GM18520 (cell line): Measurements from ENCODE around the gene SDK1.
A peak's percentile ranks its signal among the peaks of the same experiment; 100 is the strongest.

ENCODE experiments used
- ATAC-seq: cut with Tn5 transposase; IDR thresholded peaks from one replicate; pipeline ENCODE4 v1.9.1; 2021; ENCODE audit not compliant: unreplicated experiment

The SDK1 gene, protein sequence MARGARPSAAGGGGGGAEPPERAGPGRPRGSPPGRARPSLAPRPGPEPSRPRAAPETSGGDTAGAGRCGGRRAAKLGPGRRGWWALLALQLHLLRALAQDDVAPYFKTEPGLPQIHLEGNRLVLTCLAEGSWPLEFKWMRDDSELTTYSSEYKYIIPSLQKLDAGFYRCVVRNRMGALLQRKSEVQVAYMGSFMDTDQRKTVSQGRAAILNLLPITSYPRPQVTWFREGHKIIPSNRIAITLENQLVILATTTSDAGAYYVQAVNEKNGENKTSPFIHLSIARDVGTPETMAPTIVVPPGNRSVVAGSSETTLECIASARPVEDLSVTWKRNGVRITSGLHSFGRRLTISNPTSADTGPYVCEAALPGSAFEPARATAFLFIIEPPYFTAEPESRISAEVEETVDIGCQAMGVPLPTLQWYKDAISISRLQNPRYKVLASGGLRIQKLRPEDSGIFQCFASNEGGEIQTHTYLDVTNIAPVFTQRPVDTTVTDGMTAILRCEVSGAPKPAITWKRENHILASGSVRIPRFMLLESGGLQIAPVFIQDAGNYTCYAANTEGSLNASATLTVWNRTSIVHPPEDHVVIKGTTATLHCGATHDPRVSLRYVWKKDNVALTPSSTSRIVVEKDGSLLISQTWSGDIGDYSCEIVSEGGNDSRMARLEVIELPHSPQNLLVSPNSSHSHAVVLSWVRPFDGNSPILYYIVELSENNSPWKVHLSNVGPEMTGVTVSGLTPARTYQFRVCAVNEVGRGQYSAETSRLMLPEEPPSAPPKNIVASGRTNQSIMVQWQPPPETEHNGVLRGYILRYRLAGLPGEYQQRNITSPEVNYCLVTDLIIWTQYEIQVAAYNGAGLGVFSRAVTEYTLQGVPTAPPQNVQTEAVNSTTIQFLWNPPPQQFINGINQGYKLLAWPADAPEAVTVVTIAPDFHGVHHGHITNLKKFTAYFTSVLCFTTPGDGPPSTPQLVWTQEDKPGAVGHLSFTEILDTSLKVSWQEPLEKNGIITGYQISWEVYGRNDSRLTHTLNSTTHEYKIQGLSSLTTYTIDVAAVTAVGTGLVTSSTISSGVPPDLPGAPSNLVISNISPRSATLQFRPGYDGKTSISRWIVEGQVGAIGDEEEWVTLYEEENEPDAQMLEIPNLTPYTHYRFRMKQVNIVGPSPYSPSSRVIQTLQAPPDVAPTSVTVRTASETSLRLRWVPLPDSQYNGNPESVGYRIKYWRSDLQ (N-terminal part only)

DNA sequence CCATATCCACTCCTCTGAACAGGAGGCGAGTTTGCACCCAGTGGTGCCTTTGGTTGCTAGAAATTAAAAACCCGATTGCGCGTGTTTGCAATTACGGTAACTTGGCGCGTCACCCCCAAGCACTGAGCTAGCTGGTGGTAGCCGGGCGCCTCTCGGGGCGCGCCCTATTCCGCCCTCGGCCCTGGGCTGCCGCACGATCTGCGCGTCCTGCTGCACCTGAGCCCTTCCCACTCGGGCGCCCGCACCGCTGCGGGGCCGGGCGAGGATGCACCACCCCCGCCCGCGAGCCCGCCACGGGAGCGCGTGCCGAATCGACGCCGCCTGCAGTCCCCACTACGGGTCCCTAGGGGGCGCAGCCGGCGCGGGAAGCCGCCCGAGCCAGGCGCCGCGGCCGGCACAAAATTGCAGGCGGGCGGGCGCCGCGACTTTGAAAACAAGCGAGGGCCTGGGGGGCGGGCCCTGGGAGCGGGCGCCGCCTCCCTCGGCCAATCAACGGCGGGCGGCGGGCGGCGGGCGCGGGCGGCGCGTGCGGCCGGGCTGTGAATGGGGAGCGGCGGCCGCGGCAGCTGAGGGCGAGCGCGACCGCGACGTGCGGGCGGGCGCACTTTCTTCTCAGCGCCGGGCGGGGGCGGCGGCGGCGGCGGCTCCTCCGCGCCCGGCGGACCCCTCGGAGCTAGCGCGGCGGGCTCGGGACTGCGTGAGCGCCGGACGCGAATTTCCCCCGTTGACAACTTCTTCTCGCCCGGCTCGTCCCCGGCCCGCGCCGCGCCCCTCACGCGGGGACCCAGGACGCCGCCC is at the start of gene SDK1:
Gene SDK1, plus strand, starts transcription at position 602 of the 798 bp plus-strand sequence. CDS start 335 bp downstream, outside the sequence.
- peak; percentile 87 for ATAC-seq

DNA sequence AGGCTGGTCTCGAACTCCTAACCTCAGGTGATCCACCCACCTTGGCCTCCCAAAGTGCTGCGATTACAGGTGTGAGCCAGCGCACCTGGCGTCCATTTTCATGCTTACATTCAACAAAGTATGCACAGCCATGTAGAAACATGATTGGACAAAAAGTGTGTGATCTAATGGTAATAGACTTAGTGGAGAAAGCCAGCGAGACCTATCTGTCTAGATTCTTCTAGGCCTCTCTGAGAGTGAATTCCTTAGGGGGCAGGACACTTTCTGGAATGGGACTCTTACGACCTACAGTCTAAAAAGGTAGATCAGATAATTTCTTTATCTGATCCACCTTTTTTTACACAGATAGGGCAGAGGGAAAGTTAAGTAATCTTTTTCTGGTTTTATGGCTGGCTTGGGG is 46.3 kb upstream of the SDK1 start:
- ATAC-seq, result no peak

DNA sequence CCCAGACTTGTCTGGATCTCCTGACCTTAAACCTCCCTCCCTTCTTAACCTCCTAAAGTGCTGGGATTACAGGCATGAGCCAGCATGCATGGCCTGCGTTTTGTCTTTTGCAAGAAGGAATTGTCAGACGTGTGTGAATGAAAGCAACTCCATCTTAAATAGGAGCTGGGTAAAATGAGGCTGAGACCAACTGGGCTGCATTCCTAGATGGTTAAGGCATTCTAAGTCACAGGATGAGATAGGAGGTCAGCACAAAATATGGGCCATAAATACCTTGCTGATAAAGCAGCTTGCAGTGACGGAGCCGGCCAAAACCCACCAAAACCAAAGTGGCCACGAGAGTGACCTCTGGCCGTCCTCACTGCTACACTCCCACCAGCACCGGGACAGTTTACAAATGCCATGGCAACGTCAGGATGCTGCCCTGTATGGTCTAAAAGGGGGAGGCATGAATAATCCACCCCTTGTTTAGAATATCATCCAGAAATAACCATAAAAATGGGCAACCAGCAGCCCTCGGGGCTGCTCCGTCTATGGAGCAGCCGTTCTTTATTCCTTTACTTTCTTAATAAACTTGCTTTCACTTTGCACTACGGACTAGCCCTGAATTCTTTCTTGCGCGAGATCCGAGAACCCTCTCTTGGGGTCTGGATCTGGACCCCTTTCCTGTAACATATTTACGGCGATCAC is 41.2 kb upstream of the SDK1 start:
- no peak for ATAC-seq

DNA sequence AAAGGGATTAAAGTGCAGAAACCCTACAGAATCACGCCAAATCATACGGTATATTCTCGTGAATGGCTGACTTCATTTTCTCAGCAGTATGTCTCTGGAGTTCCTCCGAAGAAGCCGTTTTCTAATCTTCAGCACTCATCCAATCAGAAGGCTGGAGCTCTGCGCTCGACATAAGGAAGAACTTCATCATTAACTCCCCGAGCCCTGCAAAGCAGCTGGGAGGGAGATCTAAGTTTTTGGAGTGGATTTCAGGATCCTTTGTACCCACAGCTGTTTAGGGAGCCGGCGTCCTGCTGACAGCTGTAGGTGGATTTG is 40.7 kb upstream of the SDK1 start:
- ATAC-seq, result no peak

DNA sequence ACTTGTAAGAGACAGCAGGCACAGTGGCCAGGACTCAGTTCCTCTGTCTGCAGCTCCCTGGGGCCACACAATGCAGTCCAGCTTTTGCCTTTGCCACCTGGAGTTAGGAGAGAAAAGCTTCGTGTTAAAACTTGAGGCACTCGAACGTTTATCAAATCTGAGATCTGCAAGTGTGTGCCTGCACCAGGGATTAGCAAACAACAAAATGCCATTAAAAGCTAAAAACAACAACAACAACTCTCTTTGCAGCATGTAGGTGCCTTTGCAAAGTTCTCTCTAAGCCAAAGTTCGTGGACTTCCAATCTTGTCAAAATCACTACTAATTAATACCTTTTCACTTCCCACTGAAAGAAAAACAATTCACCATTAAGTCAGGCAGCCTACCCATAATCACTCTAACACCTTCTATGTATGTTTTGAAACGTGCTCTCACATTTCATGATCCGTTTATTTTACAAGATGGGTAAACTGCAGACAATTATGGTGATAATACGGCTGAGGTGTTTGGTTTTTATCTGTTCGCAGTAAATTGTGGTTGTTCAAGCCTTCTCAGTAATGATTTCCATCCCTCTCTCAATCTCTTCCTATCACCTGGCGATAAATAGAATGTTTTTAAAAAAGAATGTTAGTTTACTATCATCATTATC is 36.2 kb upstream of the SDK1 start:
- no peak for ATAC-seq

DNA sequence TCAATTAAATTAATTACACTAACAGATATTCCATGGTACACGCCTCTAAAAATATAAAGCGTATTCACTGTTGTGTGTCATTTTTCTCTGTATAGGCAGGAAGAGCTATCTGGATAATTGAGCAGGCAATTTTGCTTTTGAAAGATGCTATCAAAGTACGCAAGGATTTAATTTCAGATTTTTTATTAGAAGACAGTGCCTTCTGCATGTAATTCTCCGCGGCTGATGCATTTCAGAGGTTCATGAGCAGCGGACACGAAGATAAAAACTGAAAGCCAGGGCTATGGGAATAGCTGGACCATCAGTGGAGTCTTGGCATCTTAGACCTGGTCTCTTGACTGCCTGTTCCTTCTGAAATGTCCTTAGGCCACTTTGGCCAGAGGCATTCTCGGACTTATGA is 35.7 kb upstream of the SDK1 start:
- no peak for ATAC-seq

DNA sequence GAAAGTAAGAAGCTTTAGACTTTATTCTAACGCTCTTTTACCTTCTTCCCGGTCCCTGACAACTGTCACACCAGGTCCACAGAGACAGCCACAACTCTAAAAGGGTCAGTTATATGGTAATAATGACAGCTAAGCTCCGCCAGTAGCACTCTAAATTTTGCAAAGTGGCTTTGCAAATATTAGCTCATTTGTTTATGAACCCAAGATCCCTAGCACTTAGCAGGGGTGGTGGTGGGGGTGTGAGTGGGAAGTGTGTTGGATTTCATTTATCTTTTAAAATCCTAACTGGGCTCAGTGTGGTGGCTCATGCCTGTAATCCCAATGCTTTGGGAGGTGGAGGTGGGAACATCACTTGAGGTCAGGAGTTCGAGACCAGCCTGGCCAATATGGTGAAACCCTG is 34.8 kb upstream of the SDK1 start:
- ATAC-seq, result no peak

DNA sequence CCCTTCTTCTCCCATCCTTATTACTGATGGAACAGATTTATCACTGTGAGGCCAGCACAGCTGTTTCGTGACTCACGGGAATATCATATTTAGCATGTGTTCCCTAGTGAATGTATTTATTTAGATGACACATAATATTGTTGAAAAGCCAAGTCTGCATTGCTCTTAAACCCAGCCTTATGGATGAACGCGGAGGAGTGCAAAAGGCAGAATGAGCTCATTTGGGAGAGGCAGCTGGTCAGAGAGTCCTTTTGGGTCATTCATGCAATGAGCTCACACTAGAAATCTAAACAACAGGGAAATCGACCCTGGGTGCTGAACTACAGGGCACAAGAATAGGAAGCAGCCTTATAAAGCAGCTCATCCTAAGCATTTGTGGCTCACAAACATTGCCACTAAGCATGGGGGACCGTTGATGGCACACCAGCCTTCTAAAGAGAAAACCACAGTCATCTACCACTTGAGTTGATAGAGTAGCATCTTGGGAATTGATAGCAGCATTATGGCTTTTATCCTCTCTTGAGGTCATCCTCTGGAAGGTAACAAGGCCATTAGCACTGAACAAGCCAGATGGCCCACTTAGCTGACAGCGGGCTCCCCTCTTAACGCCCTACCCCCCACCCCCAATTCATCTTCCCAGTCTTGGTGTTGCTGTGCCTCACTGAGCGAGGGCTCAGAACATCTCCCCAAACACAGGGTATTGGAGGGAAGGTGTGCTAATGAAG is 32.9 kb upstream of the SDK1 start:
- no peak for ATAC-seq

DNA sequence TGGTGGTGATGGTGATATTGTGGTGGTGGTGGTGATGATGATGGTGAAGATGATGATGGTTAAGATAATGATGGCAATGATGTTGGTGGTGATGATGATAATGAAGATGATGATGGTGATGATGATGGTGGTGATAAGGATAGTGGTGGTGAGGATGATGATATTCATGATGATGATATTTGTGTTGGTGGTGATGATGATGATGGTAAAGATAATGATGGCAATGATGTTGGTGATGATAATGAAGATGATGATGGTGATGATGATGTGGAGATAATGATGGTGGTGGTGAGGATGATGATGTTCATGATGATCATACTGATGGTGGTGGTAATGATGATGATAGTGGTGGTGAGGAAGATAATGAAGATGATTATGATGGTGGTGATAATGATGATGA is 30.7 kb upstream of the SDK1 start:
- no peak for ATAC-seq

DNA sequence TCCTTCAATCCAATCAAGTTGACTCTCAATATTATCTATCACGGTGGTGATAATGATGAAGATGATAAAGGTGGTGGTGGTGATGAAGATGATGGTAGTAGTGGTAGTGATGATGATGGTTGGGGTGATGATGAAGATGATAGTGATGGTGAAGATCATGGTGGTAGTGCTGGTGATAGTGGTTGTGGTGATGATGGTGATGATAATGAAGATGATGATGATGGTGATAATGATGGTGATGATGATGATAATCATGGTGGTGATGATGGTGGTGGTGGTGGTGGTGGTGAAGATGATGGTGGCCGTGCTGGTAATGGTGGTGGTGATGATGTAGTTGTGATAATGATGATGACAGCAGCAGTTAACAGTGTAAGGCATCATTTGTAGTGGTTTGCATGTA is 29.8 kb upstream of the SDK1 start:
- no peak for ATAC-seq

DNA sequence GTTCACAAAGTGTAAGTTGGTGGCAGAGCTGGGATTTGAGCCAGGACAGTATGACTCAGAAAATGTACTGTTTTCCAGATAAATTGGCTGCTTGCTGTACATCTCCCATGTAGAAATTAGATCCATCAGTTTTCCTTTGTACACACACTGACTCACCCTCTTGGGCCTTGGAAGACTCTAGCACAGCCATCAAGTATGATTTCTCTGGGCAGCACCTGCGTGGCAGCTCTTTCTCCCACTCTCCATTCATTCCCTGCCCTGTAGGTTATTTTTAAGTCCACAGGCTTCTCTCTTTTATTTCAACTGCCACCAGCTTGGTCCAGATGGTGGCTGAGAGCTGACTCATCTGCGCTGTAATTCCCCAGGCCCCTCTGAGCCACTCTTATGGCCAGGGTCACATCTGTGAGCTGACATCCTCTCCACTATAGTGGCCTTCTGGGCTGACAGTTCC is 28.3 kb upstream of the SDK1 start:
- ATAC-seq, result no peak

DNA sequence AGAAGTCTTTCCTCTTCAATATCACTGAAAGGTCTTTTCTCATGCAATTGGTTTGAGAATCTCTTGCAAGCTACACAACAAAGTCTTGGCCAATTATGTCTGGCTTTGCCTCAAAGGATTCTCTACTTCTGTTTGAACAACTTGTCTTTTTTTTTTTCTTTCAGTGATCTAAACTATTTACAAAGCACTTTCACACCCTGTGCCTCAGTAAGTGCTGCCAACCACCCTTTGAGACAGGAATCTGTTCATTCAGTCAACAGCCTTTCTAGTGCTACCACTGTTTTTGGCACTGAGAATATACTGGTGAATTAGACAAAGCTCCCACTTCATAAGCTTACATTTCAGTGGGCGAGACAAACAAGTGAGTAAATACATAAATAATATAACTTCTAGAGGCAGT is 26.9 kb upstream of the SDK1 start:
- no peak for ATAC-seq

DNA sequence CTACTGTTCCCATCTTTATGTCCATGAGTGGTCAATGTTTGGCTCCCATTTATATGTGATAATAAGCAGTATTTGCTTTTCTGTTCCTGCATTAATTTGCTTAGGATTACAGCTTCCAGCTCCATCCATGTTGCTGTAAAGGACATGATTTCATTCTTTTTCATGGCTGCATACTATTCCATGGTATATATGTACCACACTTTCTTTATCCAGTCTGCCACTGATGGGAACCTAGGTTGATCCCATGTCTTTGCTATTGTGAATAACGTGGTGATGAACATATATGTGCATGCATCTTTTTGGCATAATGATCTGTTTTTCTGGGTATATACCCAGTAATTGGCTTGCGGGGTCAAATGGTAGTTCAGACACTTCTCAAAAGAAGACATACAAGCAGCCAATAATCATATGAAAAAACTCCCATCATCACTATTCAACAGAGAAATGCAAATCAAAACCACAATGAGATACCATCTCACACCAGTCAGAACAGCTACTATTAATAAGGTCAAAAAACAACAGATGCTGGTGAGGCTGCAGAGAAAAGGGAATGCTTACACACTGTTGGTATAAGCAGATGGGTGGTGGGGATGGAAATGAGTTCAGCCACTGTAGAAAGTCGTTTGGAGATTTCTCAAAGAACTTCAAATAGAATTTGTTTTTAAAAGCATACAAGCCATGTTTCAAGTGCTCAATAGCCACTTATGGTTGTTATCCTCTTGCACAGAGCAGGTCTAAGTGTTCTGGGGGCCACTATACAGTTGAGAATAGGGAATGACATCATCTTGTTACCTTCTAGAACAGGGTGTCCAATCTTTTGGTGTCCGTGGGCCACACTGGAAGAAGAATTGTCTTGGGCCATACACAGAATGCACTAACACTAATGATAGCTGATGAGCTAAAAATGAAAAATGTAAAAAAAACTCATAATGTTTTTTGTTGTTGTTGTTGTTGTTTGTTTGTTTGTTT is 23.2 kb upstream of the SDK1 start:
- no peak for ATAC-seq

DNA sequence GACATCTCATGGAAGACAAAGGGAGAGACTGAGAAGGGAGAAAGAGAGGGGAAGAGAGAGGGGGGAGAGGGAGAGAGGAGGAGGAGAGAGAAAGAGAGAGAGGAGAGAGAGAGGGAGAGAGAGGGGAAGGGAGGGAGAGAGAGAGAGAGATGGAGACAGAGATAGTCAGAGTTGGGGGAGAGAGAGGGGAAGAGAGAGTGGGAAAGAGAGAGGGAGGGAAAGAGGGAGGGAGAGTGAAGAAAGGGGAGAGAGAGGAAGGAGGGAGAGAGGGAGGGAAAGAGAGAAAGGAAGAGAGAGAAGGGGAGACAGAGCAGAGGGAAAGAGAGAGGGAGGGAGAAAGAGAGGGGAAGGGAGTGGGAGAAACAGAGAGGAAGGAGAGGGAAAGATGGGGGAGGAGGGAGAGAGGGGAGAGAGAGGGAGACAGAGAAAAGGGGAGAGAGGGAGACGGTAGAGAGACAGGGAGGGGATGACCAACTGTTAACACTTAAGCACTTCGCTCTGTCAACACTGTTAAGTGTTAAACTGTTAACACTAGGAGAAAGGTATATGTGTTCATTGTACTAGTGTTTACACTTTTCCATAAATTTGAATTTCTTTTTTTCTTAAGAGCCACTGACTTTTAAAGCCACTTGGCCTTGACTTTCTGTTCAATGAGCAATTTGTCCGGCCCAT is 21.8 kb upstream of the SDK1 start:
- no peak for ATAC-seq

DNA sequence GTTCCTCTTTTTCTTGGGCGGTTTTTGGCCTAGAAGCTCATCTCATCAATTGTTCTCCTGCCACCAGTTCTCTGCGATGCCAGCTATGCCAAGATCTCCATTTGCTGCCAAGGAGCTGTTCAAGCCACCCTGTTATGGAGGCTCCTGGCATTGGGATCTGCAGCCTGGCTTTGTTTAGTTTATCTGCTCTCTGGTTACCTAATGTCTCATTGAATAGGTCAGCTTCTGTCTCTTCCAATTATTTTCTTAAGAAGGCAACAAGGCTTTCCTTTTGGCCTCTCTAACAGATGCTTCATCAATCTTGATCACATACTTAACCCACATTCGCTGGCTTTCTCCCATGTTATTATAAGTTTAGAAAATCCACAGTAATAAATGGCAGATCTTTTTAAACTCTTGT is 20.6 kb upstream of the SDK1 start:
- ATAC-seq, result no peak

DNA sequence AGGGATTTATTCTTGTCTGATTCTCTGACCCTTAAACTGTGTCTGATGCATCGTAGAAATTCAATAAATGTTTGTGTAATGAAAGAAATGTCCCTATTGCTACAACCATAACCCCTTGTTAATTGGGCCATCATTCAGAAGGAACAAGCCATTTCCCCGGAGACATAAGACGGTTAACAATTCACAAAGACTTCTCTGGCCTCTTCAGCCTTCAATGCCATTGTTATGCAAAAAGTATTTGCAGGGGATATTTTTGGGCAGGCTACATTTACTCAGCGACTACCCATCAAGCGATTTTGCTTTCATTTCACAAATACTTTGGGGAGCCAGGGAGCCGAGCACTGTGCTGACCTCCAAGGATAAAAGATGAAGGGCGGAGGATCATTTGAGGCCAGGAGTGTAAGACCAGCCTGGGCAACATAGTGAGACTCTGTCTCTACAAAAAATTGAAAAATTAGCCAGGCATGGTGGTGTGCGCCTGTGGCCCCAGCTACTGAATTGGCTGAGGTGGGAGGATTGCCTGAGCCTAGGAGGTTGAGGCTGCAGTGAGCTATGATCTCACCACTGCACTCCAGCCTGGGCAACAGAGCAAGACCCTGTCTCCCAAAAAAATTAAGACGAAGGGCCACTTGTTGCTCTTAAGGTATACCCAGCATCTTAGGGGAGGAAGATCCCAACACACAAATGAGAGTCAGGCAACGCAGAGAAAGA is 20.0 kb upstream of the SDK1 start:
- ATAC-seq, result no peak

DNA sequence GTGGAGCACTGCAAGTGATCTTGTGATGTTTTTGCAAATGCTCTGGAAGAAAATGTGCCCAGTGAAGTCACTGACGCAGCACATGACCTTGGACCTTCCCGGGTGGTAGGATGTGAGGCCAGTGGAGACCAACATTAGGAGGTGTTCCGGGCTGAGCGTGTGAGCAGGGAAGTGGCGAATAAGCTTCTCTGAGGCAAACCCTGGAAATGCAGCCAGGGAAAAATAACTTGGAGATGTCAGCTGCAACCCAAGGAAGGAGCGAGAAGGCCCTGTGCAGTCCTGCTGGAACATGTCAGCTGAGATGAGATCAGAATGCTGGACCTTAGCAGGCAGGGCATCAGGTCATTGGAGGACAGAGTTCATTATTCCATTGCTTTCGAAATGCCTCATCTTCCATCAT is 18.6 kb upstream of the SDK1 start:
- ATAC-seq, result no peak
